HEK293 (cell line): ENCODE measurements around the gene PTPRN2.

Experiments used
- BCL11B ChIP-seq: fragments of 450-650 bp; formaldehyde crosslinking; IDR thresholded peaks from 2 replicates; pipeline ENCODE4 v1.5.1; 2016; ENCODE audit warnings: low read depth, missing biosample characterization, missing genetic modification characterization
- CTCF ChIP-seq: fragments of 450-650 bp; formaldehyde crosslinking; IDR thresholded peaks from 2 replicates; pipeline ENCODE4 v1.5.1; 2016; ENCODE audit warnings: missing biosample characterization, missing genetic modification characterization
- HOXA7 ChIP-seq: sonication (generic); formaldehyde crosslinking; IDR thresholded peaks from 2 replicates; pipeline ENCODE4 v1.8.1; 2022; ENCODE audit warnings: missing genetic modification reagents, borderline replicate concordance
- PRDM2 ChIP-seq: fragments of 450-650 bp; formaldehyde crosslinking; IDR thresholded peaks from 2 replicates; pipeline ENCODE4 v1.5.1; 2016; ENCODE audit warnings: missing biosample characterization, missing genetic modification characterization, borderline replicate concordance
- ZNF274 ChIP-seq, 2 experiments: fragments of 200-500 bp in 1 of 2; fragments of 450-650 bp in 1 of 2; sonication (Bioruptor generic) in 1 of 2; formaldehyde crosslinking in 1 of 2; IDR thresholded peaks; 2 replicates each; pipeline versions ENCODE4 v1.5.1 to v1.6.1; 2014 to 2016; ENCODE audit warnings: borderline replicate concordance in 1 of 2, inconsistent platforms in 1 of 2, low read length in 1 of 2, missing biosample characterization in 1 of 2, missing genetic modification characterization in 1 of 2
- ZNF658 ChIP-seq: fragments of 450-650 bp; formaldehyde crosslinking; IDR thresholded peaks from 2 replicates; pipeline ENCODE4; 2016; ENCODE audit warnings: missing biosample characterization, missing genetic modification characterization
- ZSCAN23 ChIP-seq: fragments of 450-650 bp; formaldehyde crosslinking; IDR thresholded peaks from 2 replicates; pipeline ENCODE4 v1.5.1; 2016; ENCODE audit warnings: missing biosample characterization, missing genetic modification characterization

DNA sequence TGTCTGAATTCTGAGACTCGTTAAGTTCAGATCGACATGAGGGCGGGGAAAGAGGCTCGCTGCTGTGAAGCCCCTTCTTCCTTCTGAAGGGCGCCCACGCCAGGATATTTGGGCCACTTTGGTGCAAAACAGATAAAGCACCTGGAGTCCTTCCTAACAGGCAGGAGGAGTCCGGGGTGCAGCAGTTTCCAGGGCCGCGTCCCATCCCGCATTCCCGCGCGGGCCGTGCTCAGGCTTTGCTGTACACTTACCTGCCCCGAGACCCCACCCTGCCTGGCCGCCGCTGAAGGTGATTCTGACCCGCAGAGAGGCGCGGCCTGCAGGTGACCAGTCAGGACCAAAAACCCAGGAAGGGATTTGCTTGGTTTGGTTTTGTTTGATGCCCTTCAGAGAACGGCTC lies 454.6 kb downstream of the PTPRN2 start:
- no peak for TF ChIP-seq HOXA7 (CRISPR knock-in tag)
- TF ChIP-seq ZSCAN23 (tag by site-specific recombination) = no peak
- no peak for TF ChIP-seq ZNF274 (IDR thresholded peaks at IDR 0.05; ENCODE audit: low read length)
- TF ChIP-seq ZNF274 (tag by site-specific recombination; IDR thresholded peaks at IDR 0.05; ENCODE audit: borderline replicate concordance) = no peak
- TF ChIP-seq CTCF = no peak
- no peak for TF ChIP-seq BCL11B
- TF ChIP-seq PRDM2 (tag by site-specific recombination) = no peak
- no peak for TF ChIP-seq ZNF658 (tag by site-specific recombination)
